HepG2 (cell line): ENCODE results near the gene ZFAND2B. TPM values are rescaled to one million over a fixed set of nuclear protein-coding genes. Genes with fewer than 3 reads are reported as not detected.

Experiments
- BORCS8-MEF2B ChIP-seq: sonication (generic); formaldehyde crosslinking; IDR thresholded peaks from 2 replicates; pipeline ENCODE4 v1.8.0; 2022; ENCODE audit warnings: mild to moderate bottlenecking, missing genetic modification reagents
- FOXC1 ChIP-seq: sonication (generic); formaldehyde crosslinking; IDR thresholded peaks from 2 replicates; pipeline ENCODE4 v1.8.0; 2022; ENCODE audit warnings: mild to moderate bottlenecking, missing genetic modification reagents, borderline replicate concordance
- HIVEP1 ChIP-seq: sonication (generic); formaldehyde crosslinking; IDR thresholded peaks from 2 replicates; pipeline ENCODE4 v1.4.0; 2020; ENCODE audit warnings: mild to moderate bottlenecking, missing genetic modification reagents
- KDM6A ChIP-seq: IDR thresholded peaks from 2 replicates; pipeline ENCODE4 v1.6.1; 2016; ENCODE audit warnings: low read depth
- MLLT10 ChIP-seq: sonication (generic); formaldehyde crosslinking; IDR thresholded peaks from 2 replicates; pipeline ENCODE4 v1.4.0; 2020; ENCODE audit warnings: missing genetic modification reagents
- MXI1 ChIP-seq: IDR thresholded peaks from 3 replicates; pipeline ENCODE4 v1.6.1; 2012; ENCODE audit warnings: low read depth, low read length, inconsistent platforms, borderline replicate concordance
- PAWR ChIP-seq: sonication (generic); formaldehyde crosslinking; IDR thresholded peaks from 2 replicates; pipeline ENCODE4 v1.4.0; 2020; ENCODE audit warnings: missing genetic modification reagents, mild to moderate bottlenecking, borderline replicate concordance
- PAX8 ChIP-seq: sonication (generic); formaldehyde crosslinking; IDR thresholded peaks from 2 replicates; pipeline ENCODE4 v1.8.0; 2022; ENCODE audit warnings: mild to moderate bottlenecking, missing genetic modification reagents, borderline replicate concordance
- PHF21A ChIP-seq: sonication (generic); formaldehyde crosslinking; IDR thresholded peaks from 2 replicates; pipeline ENCODE4 v1.5.0; 2020; ENCODE audit warnings: mild to moderate bottlenecking, missing genetic modification reagents
- POLR2AphosphoS2 ChIP-seq: IDR thresholded peaks from 2 replicates; pipeline ENCODE4 v1.6.1; 2011; ENCODE audit warnings: low read depth, low read length, improper control_type of control experiment
- RFX5 ChIP-seq: IDR thresholded peaks from 2 replicates; pipeline ENCODE4 v1.6.1; 2011; ENCODE audit warnings: low read depth, low read length, improper control_type of control experiment
- RXRA ChIP-seq: sonication (generic); formaldehyde crosslinking; IDR thresholded peaks from 2 replicates; pipeline ENCODE4 v1.5.1; 2020; ENCODE audit warnings: missing genetic modification reagents
- ZC3H13 ChIP-seq: sonication (generic); formaldehyde crosslinking; IDR thresholded peaks from 2 replicates; pipeline ENCODE4 v1.8.1; 2023; ENCODE audit warnings: mild to moderate bottlenecking, missing genetic modification reagents, moderate library complexity
- ZEB1 ChIP-seq: IDR thresholded peaks from 2 replicates; pipeline ENCODE4 v1.6.1; 2012; ENCODE audit warnings: mild to moderate bottlenecking, low read depth, inconsistent platforms; ENCODE audit not compliant: insufficient replicate concordance
- ZNF333 ChIP-seq: sonication (generic); formaldehyde crosslinking; IDR thresholded peaks from 2 replicates; pipeline ENCODE4 v1.4.0; 2020; ENCODE audit warnings: mild to moderate bottlenecking, missing genetic modification reagents, borderline replicate concordance
- ZNF33A ChIP-seq: sonication (generic); formaldehyde crosslinking; IDR thresholded peaks from 2 replicates; pipeline ENCODE4 v1.5.1; 2020; ENCODE audit warnings: missing genetic modification reagents, mild to moderate bottlenecking, moderate library complexity, borderline replicate concordance
- ZNF343 ChIP-seq: sonication (generic); formaldehyde crosslinking; IDR thresholded peaks from 2 replicates; pipeline ENCODE4 v1.4.0; 2020; ENCODE audit warnings: mild to moderate bottlenecking, missing genetic modification reagents
- ZNF777 ChIP-seq: sonication (generic); formaldehyde crosslinking; IDR thresholded peaks from 2 replicates; pipeline ENCODE4 v1.4.0; 2020; ENCODE audit warnings: missing genetic modification reagents
- ZNF782 ChIP-seq: sonication (generic); formaldehyde crosslinking; IDR thresholded peaks from 2 replicates; pipeline ENCODE4 v1.4.0; 2020; ENCODE audit warnings: missing genetic modification reagents, mild to moderate bottlenecking, borderline replicate concordance
- ZSCAN25 ChIP-seq: sonication (generic); formaldehyde crosslinking; IDR thresholded peaks from 2 replicates; pipeline ENCODE4 v1.8.0; 2022; ENCODE audit warnings: mild to moderate bottlenecking, missing genetic modification reagents
- polyA plus RNA-seq, 8 experiments: library from polyadenylated mRNA; depleted of rRNA in 3 of 8; stranded (reverse) in 7 of 8; unstranded in 1 of 8; fragments of >200 nt; fragmentation: Illumina TruSeq in 4 of 8; extraction: Trizol in 4 of 8; gene quantifications; 2 replicates each; pipeline versions ENCODE4 v1.2.1 to v1.2.3, GENCODE V29; 2011 to 2016; ENCODE audit warnings: low read depth in 4 of 8, missing spikeins in 1 of 8, mixed read lengths in 1 of 8; ENCODE audit not compliant: insufficient read depth in 1 of 8
- total RNA-seq, 5 experiments: library from RNA; depleted of rRNA; stranded (reverse); fragments of >200 nt; fragmentation: Illumina TruSeq; extraction: Trizol; gene quantifications; 2 replicates each; pipeline ENCODE4 v1.2.3, GENCODE V29; 2016; ENCODE audit warnings: low read depth in 1 of 5
- TF ChIP-seq, protein P1 (sequence below): IDR thresholded peaks from 2 replicates; pipeline ENCODE4 v1.6.1; 2016; ENCODE audit warnings: mild to moderate bottlenecking
- TF ChIP-seq, protein P2 (sequence below): sonication (generic); formaldehyde crosslinking; IDR thresholded peaks from 2 replicates; pipeline ENCODE4 v1.4.0; 2020; ENCODE audit warnings: mild to moderate bottlenecking, missing genetic modification reagents
- TF ChIP-seq, protein P3 (sequence below): sonication (generic); formaldehyde crosslinking; IDR thresholded peaks from 2 replicates; pipeline ENCODE4 v1.5.1; 2020; ENCODE audit warnings: mild to moderate bottlenecking, moderate library complexity, missing genetic modification reagents
- TF ChIP-seq, protein P4 (sequence below): sonication (generic); formaldehyde crosslinking; IDR thresholded peaks from 2 replicates; pipeline ENCODE4 v1.5.1; 2020; ENCODE audit warnings: mild to moderate bottlenecking, missing genetic modification reagents, moderate library complexity

ZFAND2B gene
- total and polyA plus RNA-seq, 2 of the 13 experiments (the other 11 are each of a cell fraction or from before 2014, with no cell fraction given), result 53.3 to 115 TPM

DNA sequence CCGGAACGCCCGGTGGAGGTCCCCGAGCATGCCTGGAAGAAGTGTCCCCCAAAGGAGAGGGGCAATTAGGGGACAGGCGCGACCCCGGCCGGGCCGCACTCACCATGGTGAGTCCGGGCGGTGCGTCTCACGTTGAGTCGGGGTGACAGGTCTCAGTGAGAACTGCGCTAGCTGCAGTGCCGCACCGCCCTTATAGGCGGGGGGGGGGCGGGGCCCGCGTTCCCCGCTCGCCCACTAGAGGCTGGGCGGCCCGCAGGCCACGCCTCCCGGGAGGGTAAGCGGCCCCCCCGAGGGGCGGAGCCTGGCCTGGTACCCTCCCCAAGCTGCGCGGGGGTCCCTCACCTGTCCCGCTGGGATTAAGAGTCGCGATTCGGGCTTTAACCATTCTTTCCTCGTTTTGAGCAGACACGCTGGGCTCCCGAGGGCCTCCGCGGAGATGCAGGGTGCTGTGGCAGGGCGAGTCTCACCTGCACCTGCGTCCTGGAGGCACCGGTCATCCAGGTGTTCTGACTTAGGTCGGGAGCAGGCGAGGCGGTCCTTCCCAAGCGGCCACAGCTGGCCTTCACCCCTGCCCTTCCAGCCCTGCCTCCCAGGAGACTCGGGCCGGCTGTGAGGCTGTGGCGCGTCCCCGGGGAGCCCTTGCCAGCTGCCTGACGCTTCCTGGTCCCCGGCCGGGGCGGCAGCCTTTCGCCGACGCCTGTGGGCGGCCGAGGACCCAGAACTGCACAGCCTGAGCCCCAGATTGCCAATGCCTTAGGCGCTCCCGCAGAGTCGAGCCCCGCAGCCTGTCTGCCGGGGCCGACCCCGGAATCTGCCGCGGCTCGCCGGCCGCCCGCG, 47.4 kb downstream of the ZFAND2B start, which contains the start of gene TUBA4A (continued):
- TF ChIP-seq MXI1 (peak; percentile 61; the same call in 2 of the 3 replicates), MLLT10 (CRISPR knock-in tag) (no peak), KDM6A (CRISPR knock-in tag) (no peak), ZSCAN25 (CRISPR knock-in tag) (peak; percentile 83), POLR2AphosphoS2 (no peak), PAWR (CRISPR knock-in tag) (0 out of 2 replicates have a peak, but pooled peaks have one; percentile 72), ZC3H13 (CRISPR knock-in tag) (0 out of 2 replicates have a peak, but pooled peaks have one; percentile 25), ZNF782 (peak; percentile 64), ZNF333 (CRISPR knock-in tag) (peak; percentile 11; the same call in 1 of the 2 replicates), ZEB1 (peak; percentile 98), ZNF343 (peak; percentile 78; the same call in 1 of the 2 replicates), ZNF33A (CRISPR knock-in tag) (no peak), BORCS8-MEF2B (no peak), FOXC1 (CRISPR knock-in tag) (peak; percentile 71), PHF21A (no peak), HIVEP1 (CRISPR knock-in tag) (no peak; the same call in 1 of the 2 replicates), RFX5 (no peak), ZNF777 (peak; percentile 54; the same call in 1 of the 2 replicates), PAX8 (0 out of 2 replicates have a peak, but pooled peaks have one; percentile 55), RXRA (CRISPR knock-in tag) (peak; percentile 26; the same call in 1 of the 2 replicates)
- TF ChIP-seq, protein P1, sequence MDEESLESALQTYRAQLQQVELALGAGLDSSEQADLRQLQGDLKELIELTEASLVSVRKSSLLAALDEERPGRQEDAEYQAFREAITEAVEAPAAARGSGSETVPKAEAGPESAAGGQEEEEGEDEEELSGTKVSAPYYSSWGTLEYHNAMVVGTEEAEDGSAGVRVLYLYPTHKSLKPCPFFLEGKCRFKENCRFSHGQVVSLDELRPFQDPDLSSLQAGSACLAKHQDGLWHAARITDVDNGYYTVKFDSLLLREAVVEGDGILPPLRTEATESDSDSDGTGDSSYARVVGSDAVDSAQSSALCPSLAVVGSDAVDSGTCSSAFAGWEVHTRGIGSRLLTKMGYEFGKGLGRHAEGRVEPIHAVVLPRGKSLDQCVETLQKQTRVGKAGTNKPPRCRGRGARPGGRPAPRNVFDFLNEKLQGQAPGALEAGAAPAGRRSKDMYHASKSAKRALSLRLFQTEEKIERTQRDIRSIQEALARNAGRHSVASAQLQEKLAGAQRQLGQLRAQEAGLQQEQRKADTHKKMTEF (CRISPR knock-in tag), result peak; percentile 71
- TF ChIP-seq, protein P2, sequence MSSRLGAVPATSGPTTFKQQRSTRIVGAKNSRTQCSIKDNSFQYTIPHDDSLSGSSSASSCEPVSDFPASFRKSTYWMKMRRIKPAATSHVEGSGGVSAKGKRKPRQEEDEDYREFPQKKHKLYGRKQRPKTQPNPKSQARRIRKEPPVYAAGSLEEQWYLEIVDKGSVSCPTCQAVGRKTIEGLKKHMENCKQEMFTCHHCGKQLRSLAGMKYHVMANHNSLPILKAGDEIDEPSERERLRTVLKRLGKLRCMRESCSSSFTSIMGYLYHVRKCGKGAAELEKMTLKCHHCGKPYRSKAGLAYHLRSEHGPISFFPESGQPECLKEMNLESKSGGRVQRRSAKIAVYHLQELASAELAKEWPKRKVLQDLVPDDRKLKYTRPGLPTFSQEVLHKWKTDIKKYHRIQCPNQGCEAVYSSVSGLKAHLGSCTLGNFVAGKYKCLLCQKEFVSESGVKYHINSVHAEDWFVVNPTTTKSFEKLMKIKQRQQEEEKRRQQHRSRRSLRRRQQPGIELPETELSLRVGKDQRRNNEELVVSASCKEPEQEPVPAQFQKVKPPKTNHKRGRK (CRISPR knock-in tag), result no peak
- TF ChIP-seq, protein P3, sequence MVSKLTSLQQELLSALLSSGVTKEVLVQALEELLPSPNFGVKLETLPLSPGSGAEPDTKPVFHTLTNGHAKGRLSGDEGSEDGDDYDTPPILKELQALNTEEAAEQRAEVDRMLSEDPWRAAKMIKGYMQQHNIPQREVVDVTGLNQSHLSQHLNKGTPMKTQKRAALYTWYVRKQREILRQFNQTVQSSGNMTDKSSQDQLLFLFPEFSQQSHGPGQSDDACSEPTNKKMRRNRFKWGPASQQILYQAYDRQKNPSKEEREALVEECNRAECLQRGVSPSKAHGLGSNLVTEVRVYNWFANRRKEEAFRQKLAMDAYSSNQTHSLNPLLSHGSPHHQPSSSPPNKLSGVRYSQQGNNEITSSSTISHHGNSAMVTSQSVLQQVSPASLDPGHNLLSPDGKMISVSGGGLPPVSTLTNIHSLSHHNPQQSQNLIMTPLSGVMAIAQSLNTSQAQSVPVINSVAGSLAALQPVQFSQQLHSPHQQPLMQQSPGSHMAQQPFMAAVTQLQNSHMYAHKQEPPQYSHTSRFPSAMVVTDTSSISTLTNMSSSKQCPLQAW (CRISPR knock-in tag), result peak; percentile 86
- TF ChIP-seq, protein P4, sequence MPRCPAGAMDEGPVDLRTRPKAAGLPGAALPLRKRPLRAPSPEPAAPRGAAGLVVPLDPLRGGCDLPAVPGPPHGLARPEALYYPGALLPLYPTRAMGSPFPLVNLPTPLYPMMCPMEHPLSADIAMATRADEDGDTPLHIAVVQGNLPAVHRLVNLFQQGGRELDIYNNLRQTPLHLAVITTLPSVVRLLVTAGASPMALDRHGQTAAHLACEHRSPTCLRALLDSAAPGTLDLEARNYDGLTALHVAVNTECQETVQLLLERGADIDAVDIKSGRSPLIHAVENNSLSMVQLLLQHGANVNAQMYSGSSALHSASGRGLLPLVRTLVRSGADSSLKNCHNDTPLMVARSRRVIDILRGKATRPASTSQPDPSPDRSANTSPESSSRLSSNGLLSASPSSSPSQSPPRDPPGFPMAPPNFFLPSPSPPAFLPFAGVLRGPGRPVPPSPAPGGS, result peak; percentile 87; the same call in 1 of the 2 replicates
